Measurements from ENCODE around the gene TLE3.

The TLE3 gene

DNA sequence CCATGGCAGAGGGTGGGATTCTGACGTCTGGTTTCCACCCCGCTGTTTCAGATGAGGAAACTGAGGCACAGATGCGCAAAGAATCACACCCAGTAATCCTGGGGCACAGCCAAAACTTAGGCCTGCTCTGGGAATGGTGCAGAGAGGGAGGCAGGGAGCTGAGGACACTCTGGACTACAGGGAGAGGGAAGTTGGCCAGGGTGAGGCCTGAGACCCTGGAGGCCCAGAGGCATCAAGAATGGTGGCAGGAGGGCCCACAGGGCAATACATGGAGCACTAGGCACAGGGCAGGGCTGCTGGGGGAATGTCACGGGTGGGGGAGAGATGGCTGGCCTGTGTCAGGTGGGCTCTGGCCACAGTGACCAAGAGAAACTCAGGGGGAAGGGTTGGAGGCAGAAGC is 63.6 kb downstream of the TLE3 start:
- H3K4me3 ChIP-seq (ENCODE audit: low read depth, low read length) = peak overlapping the region; percentile 5; the same call in 1 of the 2 replicates

GRCh38 chr15:70033529-70034140 is 64.1 kb downstream of the TLE3 start:
- H3K4me1 ChIP-seq = peaks cover 6% of the 10 kb centered on the region
- no peaks in the 10 kb centered on the region for H3K36me3 ChIP-seq
- peak; percentile 85 for DNase-seq
- TF ChIP-seq, protein P1, sequence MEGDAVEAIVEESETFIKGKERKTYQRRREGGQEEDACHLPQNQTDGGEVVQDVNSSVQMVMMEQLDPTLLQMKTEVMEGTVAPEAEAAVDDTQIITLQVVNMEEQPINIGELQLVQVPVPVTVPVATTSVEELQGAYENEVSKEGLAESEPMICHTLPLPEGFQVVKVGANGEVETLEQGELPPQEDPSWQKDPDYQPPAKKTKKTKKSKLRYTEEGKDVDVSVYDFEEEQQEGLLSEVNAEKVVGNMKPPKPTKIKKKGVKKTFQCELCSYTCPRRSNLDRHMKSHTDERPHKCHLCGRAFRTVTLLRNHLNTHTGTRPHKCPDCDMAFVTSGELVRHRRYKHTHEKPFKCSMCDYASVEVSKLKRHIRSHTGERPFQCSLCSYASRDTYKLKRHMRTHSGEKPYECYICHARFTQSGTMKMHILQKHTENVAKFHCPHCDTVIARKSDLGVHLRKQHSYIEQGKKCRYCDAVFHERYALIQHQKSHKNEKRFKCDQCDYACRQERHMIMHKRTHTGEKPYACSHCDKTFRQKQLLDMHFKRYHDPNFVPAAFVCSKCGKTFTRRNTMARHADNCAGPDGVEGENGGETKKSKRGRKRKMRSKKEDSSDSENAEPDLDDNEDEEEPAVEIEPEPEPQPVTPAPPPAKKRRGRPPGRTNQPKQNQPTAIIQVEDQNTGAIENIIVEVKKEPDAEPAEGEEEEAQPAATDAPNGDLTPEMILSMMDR (IDR thresholded peaks at IDR 0.05; ENCODE audit: low read depth, low read length) = no peak
- no peaks in the 10 kb centered on the region for H3K9me3 ChIP-seq
- H3K27me3 ChIP-seq = peaks cover 72% of the 10 kb centered on the region
- peak overlapping the region; percentile 5; the same call in 1 of the 2 replicates for H3K4me3 ChIP-seq (ENCODE audit: low read depth, low read length)

More for the DNA sequence above, 63.6 kb downstream of the TLE3 start:
- TF ChIP-seq, protein P1 (IDR thresholded peaks at IDR 0.05; ENCODE audit: low read depth, low read length) = no peak
- Histone ChIP-seq H3K27me3 (peaks cover 77% of the 10 kb centered on the region), H3K36me3 (no peaks in the 10 kb centered on the region), H3K4me1 (peaks cover 6% of the 10 kb centered on the region), H3K9me3 (no peaks in the 10 kb centered on the region)
- DNase-seq = no peak

DNA sequence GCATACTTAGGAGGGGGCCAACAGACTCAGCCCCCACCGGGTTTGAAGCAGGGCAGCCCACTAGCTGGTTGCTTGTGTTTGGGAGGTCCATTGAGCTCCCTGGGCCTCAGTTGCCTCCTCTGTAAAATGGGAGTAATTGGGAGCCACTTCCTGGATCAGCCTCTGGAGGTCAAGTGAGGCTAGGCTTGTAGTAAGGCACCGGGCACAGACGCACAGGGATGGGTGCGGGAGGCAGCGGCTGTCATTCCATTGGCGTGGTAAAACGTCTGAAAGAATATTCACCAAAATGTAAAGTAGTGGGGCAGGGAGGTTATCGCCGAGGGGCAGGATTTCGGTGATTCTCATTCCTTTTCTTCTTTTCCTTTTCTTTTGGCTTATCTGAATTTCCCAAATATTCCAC is 64.6 kb downstream of the TLE3 start:
- Histone ChIP-seq H3K27me3 (peaks cover 66% of the 10 kb centered on the region), H3K36me3 (no peaks in the 10 kb centered on the region), H3K9me3 (no peaks in the 10 kb centered on the region), H3K4me1 (peaks cover 6% of the 10 kb centered on the region), H3K4me3 (ENCODE audit: low read depth, low read length) (peak overlapping the region; percentile 5; the same call in 1 of the 2 replicates)
- TF ChIP-seq, protein P1 (IDR thresholded peaks at IDR 0.05; ENCODE audit: low read depth, low read length) = no peak
- DNase-seq = no peak

- TF ChIP-seq, protein P1 (IDR thresholded peaks at IDR 0.05; ENCODE audit: low read depth, low read length) = no peak
- Histone ChIP-seq H3K4me3 (ENCODE audit: low read depth, low read length) (no peak overlapping the region), H3K36me3 (no peaks in the 10 kb centered on the region), H3K4me1 (peaks cover 6% of the 10 kb centered on the region), H3K27me3 (peaks cover 60% of the 10 kb centered on the region), H3K9me3 (no peaks in the 10 kb centered on the region)
- no peak for DNase-seq
Observed at GRCh38 chr15:70032509-70032908, 65.2 kb downstream of the TLE3 start.

- TF ChIP-seq, protein P1 (IDR thresholded peaks at IDR 0.05; ENCODE audit: low read depth, low read length) = no peak
- Histone ChIP-seq H3K27me3 (peaks cover 52% of the 10 kb centered on the region), H3K36me3 (no peaks in the 10 kb centered on the region), H3K4me1 (peaks cover 6% of the 10 kb centered on the region), H3K4me3 (ENCODE audit: low read depth, low read length) (no peak overlapping the region), H3K9me3 (no peaks in the 10 kb centered on the region)
- DNase-seq = no peak
Observed at GRCh38 chr15:70031713-70032112, 66.0 kb downstream of the TLE3 start.

GRCh38 chr15:70031261-70031660 is 66.5 kb downstream of the TLE3 start:
- H3K9me3 ChIP-seq = no peaks in the 10 kb centered on the region
- TF ChIP-seq, protein P1 (IDR thresholded peaks at IDR 0.05; ENCODE audit: low read depth, low read length) = no peak
- H3K27me3 ChIP-seq = peaks cover 48% of the 10 kb centered on the region
- peaks cover 6% of the 10 kb centered on the region for H3K4me1 ChIP-seq
- no peak for DNase-seq
- H3K36me3 ChIP-seq = no peaks in the 10 kb centered on the region
- H3K4me3 ChIP-seq (ENCODE audit: low read depth, low read length) = no peak overlapping the region
